B cell (primary cell): ENCODE data around the gene HAT1. TPM values are rescaled to one million over a fixed set of nuclear protein-coding genes. Genes with fewer than 3 reads are reported as not detected.

Source experiments
- ATAC-seq: fragments of 200-7000 bp; cut with Tn5 transposase; one replicate; pipeline ENCODE4 v1.10.0; 2021; ENCODE audit warnings: low read depth, mild to moderate bottlenecking, moderate number of reproducible peaks, moderate library complexity
- CTCF ChIA-PET: fragments of 350-600 bp; sonication (Branson Sonifier 250); formaldehyde crosslinking; loops from one replicate; lab custom pipeline; 2021; ENCODE audit warnings: antibody characterized with exemption, inconsistent platforms; lab: Charles Lee
- POLR2A ChIA-PET: fragments of 350-600 bp; sonication (Branson Sonifier 250); formaldehyde crosslinking; loops from one replicate; lab custom pipeline; 2021; ENCODE audit warnings: antibody characterized with exemption; lab: Charles Lee
- DNase-seq: peaks from one replicate; pipeline ENCODE4 v3.0.0; 2013
- H2AFZ ChIP-seq: 2 replicates; pipeline ENCODE4 v1.6.1; 2012; ENCODE audit warnings: mild to moderate bottlenecking, low read depth, low read length; ENCODE audit not compliant: insufficient read depth, poor library complexity, severe bottlenecking
- H3K27ac ChIP-seq, 2 donors: 1 replicate in 1 of 2; 2 replicates in 1 of 2; pipeline ENCODE4 v1.5.1; 2012 to 2013; ENCODE audit warnings: low read length in 2 of 2, mild to moderate bottlenecking in 2 of 2, moderate library complexity in 1 of 2
- H3K27me3 ChIP-seq, 4 experiments: fragments of 200-600 bp in 1 of 4; sonication (generic) in 1 of 4; replicated peaks in 1 of 4; 1 replicate in 2 of 4; 2 replicates in 2 of 4; pipeline versions ENCODE4 v1.6.1 to v1.7.0; 2013 to 2016; ENCODE audit warnings: low read length in 3 of 4, mild to moderate bottlenecking in 2 of 4, mixed read lengths in 1 of 4, moderate library complexity in 1 of 4; ENCODE audit not compliant: insufficient read depth in 4 of 4, control insufficient read depth in 3 of 4; ENCODE audit errors: control extremely low read depth in 1 of 4
- H3K36me3 ChIP-seq, 2 experiments: replicated peaks in 1 of 2; 1 replicate in 1 of 2; 2 replicates in 1 of 2; pipeline versions ENCODE4 v1.6.1 to v1.7.1; 2013; ENCODE audit warnings: low read length in 1 of 2; ENCODE audit not compliant: insufficient read depth in 2 of 2, control insufficient read depth in 1 of 2; ENCODE audit errors: control extremely low read depth in 1 of 2, extremely low read depth in 1 of 2
- H3K4me1 ChIP-seq, 2 donors: fragments of 200-600 bp in 1 of 2; sonication (generic) in 1 of 2; 1 replicate in 1 of 2; 2 replicates in 1 of 2; pipeline versions ENCODE4 v1.5.1 to v1.6.1; 2013 to 2017; ENCODE audit warnings: low read length in 2 of 2; ENCODE audit not compliant: control insufficient read depth in 2 of 2, insufficient read depth in 2 of 2
- H3K4me2 ChIP-seq: replicated peaks from 2 replicates; pipeline ENCODE3; 2012; ENCODE audit warnings: mild to moderate bottlenecking, low read depth, low read length; ENCODE audit not compliant: poor library complexity, severe bottlenecking
- H3K4me3 ChIP-seq, 5 experiments: fragments of 200-600 bp in 1 of 5; sonication (generic) in 1 of 5; 1 replicate in 3 of 5; 2 replicates in 2 of 5; pipeline versions ENCODE4 v1.5.1 to v1.7.0; 2011 to 2016; ENCODE audit warnings: low read length in 4 of 5, mild to moderate bottlenecking in 4 of 5, low read depth in 2 of 5, control low read depth in 1 of 5, moderate library complexity in 1 of 5; ENCODE audit not compliant: insufficient read depth in 1 of 5; ENCODE audit errors: control extremely low read depth in 1 of 5, extremely low read depth in 1 of 5
- H3K79me2 ChIP-seq: fragments of 200-600 bp; sonication (generic); one replicate; pipeline ENCODE4 v1.6.0; 2016; ENCODE audit warnings: low read length; ENCODE audit not compliant: control insufficient read depth, insufficient read depth
- H3K9ac ChIP-seq: fragments of 200-600 bp; sonication (generic); 2 replicates; pipeline ENCODE4 v1.6.1; 2017; ENCODE audit warnings: mild to moderate bottlenecking, low read length, moderate library complexity
- H3K9me3 ChIP-seq, 3 donors: one replicate each; pipeline versions ENCODE4 v1.6.1 to v1.7.1; 2013; ENCODE audit warnings: low read length in 2 of 3; ENCODE audit not compliant: control insufficient read depth in 2 of 3, insufficient read depth in 1 of 3; ENCODE audit errors: control extremely low read depth in 1 of 3
- H4K20me1 ChIP-seq: 2 replicates; pipeline ENCODE4 v1.6.0; 2012; ENCODE audit warnings: mild to moderate bottlenecking, low read length; ENCODE audit not compliant: insufficient read depth, control insufficient read depth, poor library complexity, severe bottlenecking
- H3K27ac Mint-ChIP-seq: one replicate; pipeline ENCODE4 v1.8.0; 2021; ENCODE audit warnings: mixed read lengths
- H3K27me3 Mint-ChIP-seq: one replicate; pipeline ENCODE4 v1.8.0; 2021; ENCODE audit warnings: mixed read lengths
- H3K4me1 Mint-ChIP-seq: one replicate; pipeline ENCODE4 v1.8.0; 2021; ENCODE audit warnings: mixed read lengths
- H3K4me3 Mint-ChIP-seq: one replicate; pipeline ENCODE4 v1.8.0; 2021; ENCODE audit warnings: mixed read lengths
- H3K9me3 Mint-ChIP-seq: one replicate; pipeline ENCODE4 v1.8.0; 2022; ENCODE audit warnings: mixed read lengths; ENCODE audit not compliant: insufficient read depth
- WGBS: methylation state at CpG from one replicate; pipeline ENCODE4 v1.1.5; 2013; ENCODE audit warnings: missing lambda C conversion rate; ENCODE audit not compliant: insufficient coverage; 5-methylcytosine and 5-hydroxymethylcytosine counted together
- intact Hi-C: fragments of 100-400 bp; cut with micrococcal nuclease; formaldehyde crosslinking; loops from one replicate; pipeline ENCODE4 v1.10.0; 2022
- polyA plus RNA-seq: library from polyadenylated mRNA; depleted of rRNA; stranded (reverse); fragments of >200 nt; gene quantifications from 2 replicates; pipeline ENCODE4 v1.2.3, GENCODE V29; 2012
- total RNA-seq, 2 donors: library from RNA; stranded (reverse); fragments of 120-200 nt in 1 of 2; gene quantifications; 1 replicate in 1 of 2; 2 replicates in 1 of 2; pipeline versions ENCODE4 v1.2.3 to v1.2.4, GENCODE V29; 2013 to 2022
- TF ChIP-seq, protein P1 (sequence below): fragments of 200-600 bp; IDR thresholded peaks from one replicate; pipeline ENCODE4 v1.8.0; 2022; ENCODE audit warnings: antibody characterized with exemption, mild to moderate bottlenecking

Gene HAT1
- total and polyA plus RNA-seq, 2 donors (not counting 1 experiment from before 2014, with no cell fraction given): 12.0 to 25.1 TPM

GRCh38 chr2:171999604-172000469, 77.6 kb downstream of the HAT1 start, which contains the start of gene METAP1D:
Gene METAP1D, plus strand, starts transcription at chr2:171999953. Its CDS starts 17 bp downstream, at chr2:171999970.
- TF ChIP-seq, protein P1, sequence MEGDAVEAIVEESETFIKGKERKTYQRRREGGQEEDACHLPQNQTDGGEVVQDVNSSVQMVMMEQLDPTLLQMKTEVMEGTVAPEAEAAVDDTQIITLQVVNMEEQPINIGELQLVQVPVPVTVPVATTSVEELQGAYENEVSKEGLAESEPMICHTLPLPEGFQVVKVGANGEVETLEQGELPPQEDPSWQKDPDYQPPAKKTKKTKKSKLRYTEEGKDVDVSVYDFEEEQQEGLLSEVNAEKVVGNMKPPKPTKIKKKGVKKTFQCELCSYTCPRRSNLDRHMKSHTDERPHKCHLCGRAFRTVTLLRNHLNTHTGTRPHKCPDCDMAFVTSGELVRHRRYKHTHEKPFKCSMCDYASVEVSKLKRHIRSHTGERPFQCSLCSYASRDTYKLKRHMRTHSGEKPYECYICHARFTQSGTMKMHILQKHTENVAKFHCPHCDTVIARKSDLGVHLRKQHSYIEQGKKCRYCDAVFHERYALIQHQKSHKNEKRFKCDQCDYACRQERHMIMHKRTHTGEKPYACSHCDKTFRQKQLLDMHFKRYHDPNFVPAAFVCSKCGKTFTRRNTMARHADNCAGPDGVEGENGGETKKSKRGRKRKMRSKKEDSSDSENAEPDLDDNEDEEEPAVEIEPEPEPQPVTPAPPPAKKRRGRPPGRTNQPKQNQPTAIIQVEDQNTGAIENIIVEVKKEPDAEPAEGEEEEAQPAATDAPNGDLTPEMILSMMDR: no peak
- no peaks in the 10 kb centered on the region for H3K36me3 ChIP-seq
- ChIA-PET CTCF (interaction anchor here (1.2 kb wide), 1 partner anchor 462 kb away, joined by 3 read pairs; no protein-coding TSS in a partner anchor), POLR2A (no interaction called here)
- DNase-seq: peak; percentile 90
- no peaks in the 10 kb centered on the region for H4K20me1 ChIP-seq
- under 1% methylated on average over 72 of the region's 73 CpGs for WGBS
- H3K27me3 ChIP-seq: peaks cover 0 to 3% (median 0%) of the 10 kb centered on the region in 4 experiments
- H3K9ac ChIP-seq: peak within 1 kb of the TSS; percentile 96
- no peaks in the 10 kb centered on the region for H3K9me3 Mint-ChIP-seq
- H3K27me3 Mint-ChIP-seq: peaks cover 6% of the 10 kb centered on the region
- intact Hi-C loops: loop anchor here (1.0 to 2.0 kb wide), 4 partner anchors 78 to 557 kb away; partner anchors contain the start of genes DYNC1I2, HAT1, PDK1 and SLC25A12
- H3K4me3 Mint-ChIP-seq: peak within 1 kb of the TSS; percentile 98
- no peaks in the 10 kb centered on the region for H3K9me3 ChIP-seq
- ATAC-seq: peak; percentile 94
- H2AFZ ChIP-seq: peak within 1 kb of the TSS; percentile 100
- peaks cover 18% of the 10 kb centered on the region for H3K4me1 Mint-ChIP-seq
- H3K4me1 ChIP-seq: peaks cover 13 to 14% of the 10 kb centered on the region in 2 donors
- peak within 1 kb of the TSS; percentile 93 for H3K27ac Mint-ChIP-seq
- peak within 1 kb of the TSS; percentile 88 for H3K4me2 ChIP-seq
- no peaks in the 10 kb centered on the region for H3K79me2 ChIP-seq
- peak within 1 kb of the TSS; percentile 55 to 93 (median 83) for H3K4me3 ChIP-seq
- H3K27ac ChIP-seq: peak within 1 kb of the TSS; percentile 12 to 73
